GM21528 (cell line): ENCODE data around the gene ZNF208.
"Not testable (repeated sequence)": the region's sequence is repeated elsewhere in the genome, so short reads cannot be mapped to it uniquely, and the experiment has no call there.

Experiments used
- ATAC-seq: cut with Tn5 transposase; IDR thresholded peaks from one replicate; pipeline ENCODE4 v1.9.1; 2021; ENCODE audit warnings: mild to moderate bottlenecking, moderate library complexity; ENCODE audit not compliant: unreplicated experiment, low FRiP score

ZNF208 gene

GRCh38 chr19:22010437-22011143 is at the start of gene ZNF208:
Gene ZNF208 (minus strand): TSS chr19:22010943. CDS start chr19:22010794, 149 bp downstream.
- not testable (repeated sequence) for ATAC-seq

GRCh38 chr19:22052644-22053013 is 41.9 kb upstream of the ZNF208 start:
- peak; percentile 33 for ATAC-seq

- ATAC-seq, result not testable (repeated sequence)
These were observed 30.4 kb upstream of the ZNF208 start for GRCh38 chr19:22041151-22041550.

DNA sequence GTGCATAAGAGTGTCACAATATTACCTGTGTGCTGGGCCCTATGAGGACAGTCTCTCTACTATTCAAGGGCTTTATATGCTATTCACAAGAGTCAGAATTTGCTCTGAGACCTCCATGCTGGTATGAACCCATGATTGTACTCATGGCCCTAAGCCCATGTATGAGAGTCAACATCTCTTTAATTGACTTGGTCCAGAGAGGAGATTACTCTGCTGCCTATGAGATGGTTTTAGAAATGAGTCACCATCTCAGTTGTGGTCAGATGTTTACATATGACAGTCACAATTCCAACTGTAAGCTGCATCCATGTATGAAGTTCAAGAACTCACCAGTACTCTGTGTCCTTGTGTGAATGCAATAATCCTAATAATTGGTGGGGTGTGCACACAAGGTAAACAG is 19.9 kb upstream of the ZNF208 start:
- ATAC-seq, result no peak

DNA sequence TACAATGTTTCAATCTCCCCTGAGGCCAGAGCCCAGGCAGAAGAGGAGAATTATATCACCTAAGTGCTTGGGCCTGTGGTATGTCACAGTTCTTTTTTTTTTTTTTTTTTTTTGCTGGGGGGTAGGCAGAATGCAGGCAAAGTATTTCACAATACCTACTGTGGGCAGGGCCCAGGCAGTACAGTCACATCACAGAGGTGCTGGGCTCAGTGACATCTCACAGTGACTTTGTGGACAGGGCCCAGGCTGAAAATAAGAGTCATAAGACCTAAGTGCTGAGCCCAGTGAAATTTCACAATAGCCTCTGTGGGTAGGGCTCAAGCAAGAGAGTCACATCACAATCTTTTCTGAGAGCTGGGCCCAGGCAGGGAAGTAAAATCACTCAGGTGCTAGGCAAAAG is 15.9 kb upstream of the ZNF208 start:
- no peak for ATAC-seq

GRCh38 chr19:22025539-22025938 is 14.8 kb upstream of the ZNF208 start:
- ATAC-seq, result not testable (repeated sequence)

- ATAC-seq, result no peak
These were observed 40.3 kb downstream of the ZNF208 start for GRCh38 chr19:21970466-21970865.

DNA sequence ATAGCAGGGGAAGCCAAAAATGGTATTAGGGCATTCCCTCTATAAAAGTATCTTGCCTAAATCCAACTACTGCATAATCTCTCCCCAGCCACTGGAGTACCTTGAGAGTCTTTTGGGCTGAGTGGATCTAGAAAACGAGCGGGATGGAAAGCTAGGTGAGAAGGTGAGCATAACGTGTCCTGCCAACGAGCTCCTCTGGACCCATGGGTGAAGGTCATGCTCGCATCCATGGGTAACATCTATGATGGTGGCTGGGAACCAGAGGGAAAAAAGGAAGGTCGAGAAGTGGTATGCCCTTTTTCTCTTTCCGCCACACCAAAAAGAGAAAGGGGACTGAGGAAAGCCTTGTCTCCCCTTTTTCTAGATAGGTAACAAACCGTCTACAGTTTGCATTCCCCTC is 63.0 kb downstream of the ZNF208 start:
- no peak for ATAC-seq

GRCh38 chr19:21940684-21941083 is 70.1 kb downstream of the ZNF208 start:
- ATAC-seq, result no peak

DNA sequence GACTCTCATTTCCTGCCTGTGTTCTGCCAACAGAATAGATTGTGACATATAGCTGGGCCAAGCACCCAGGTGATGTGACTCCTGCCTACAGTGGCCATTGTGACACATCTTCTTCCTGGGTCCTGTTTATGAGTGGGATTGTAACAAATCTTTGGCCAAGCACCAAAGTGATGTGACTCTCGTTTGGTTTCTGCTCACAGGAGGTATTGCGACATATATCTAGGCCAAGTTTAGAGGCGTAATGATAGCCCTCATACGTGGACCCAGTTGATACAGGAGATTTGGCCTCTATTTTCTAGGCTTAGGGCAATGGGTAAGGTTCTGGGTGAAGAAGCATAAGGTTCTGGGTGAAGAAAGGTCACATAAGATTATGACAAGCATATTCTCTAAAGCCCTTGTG is 76.2 kb downstream of the ZNF208 start:
- no peak for ATAC-seq

DNA sequence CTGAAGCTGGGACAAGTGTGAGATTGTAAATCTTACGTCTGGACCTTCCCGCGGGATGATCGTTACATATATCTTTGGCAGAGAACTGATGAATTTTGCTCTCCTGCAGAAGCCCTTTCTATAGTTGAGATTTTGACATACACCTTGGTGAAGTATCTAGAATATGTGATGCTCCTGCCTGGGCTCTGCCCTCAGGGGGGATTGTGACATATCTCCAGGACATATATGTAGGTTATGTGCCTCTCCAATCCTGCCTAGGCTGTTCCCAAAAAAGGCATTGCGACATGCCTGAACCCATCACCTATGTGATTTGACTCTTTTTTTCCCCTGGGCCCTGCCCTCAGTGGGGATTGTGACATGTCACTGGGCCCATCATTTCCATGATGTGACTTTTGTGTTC is 76.6 kb downstream of the ZNF208 start:
- no peak for ATAC-seq

DNA sequence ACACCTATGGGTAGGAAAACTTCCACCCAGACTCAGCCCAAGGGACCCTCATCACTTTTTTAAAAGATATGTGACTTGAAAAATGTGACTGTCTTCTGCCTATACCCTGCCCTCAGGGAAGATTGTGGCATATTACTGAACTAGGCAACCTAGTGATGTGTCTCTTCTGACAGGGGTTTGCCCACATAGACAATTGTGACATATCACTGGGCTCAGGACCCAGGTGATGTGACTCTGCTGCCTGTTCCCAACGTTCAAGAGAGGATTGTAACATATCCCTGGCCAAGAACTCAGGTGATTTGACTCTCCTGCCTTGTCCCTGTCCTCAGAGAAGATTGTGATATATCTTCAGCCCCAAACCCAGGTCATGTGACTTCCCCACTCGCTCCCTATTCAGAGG is 88.5 kb downstream of the ZNF208 start:
- ATAC-seq, result no peak

GRCh38 chr19:21921691-21922180 is 89.0 kb downstream of the ZNF208 start:
- no peak for ATAC-seq

GRCh38 chr19:21915411-21915810 is 95.3 kb downstream of the ZNF208 start:
- ATAC-seq, result no peak

- ATAC-seq, result no peak
These were observed 98.1 kb downstream of the ZNF208 start for GRCh38 chr19:21912654-21913053.

DNA sequence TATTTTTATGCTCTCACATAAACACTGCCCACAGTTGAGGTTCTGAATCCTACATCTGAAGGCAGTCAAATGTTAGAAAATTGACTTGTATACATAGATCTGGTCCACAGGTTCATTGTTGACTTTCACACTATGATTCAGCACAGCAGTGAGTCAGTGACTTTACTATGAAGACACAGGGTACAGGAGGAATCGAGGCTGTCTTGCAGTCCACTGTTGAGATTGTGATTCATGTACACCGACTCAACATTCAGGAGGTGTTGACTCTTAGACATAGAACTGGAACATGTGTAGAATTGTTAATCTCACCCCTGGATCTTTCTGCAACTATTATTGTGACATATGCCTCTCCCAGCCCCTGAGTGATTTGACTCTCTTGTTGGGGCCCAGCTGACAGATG is 100.4 kb downstream of the ZNF208 start:
- no peak for ATAC-seq

DNA sequence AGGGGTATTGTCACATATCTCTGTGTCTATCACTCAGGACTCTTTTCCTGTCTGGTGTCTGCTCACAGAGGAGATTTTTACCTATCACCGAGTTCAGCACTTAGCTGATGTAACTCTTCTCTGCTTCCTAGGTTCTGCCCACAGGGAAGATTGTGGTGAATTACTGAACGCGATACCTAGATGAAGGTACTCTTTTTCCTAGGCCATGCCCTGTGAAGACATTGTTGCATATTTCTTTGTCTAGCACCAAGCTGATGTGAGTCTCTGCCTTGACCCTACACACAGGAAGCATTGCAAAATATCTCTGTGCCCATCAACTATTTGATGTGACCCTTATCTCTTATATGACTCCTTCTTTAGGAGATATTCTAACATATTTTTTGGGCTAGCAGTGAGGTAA is 102.7 kb downstream of the ZNF208 start:
- ATAC-seq, result no peak

GRCh38 chr19:21907516-21907915 is 103.2 kb downstream of the ZNF208 start:
- ATAC-seq, result no peak

DNA sequence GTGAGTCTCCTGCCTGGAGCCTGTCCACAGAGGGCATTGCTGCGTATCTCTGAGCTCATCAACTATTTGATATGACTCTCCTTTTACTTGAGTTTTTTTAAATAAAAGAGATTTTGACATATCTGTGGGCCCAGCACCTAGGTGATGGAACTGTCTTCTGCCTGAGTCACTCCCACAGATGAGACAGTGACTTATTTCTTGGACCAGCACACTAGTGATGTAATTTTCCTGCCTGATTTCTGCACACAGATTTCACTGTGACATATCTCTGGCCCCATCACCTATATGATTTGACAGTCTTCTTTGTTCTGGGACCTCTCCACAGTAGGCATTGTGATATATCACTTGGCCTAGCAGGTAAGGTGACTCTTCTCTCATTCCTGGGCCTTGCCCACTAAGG is 108.2 kb downstream of the ZNF208 start:
- ATAC-seq, result no peak

- ATAC-seq, result no peak
These were observed 108.9 kb downstream of the ZNF208 start for GRCh38 chr19:21901861-21902260.

GRCh38 chr19:21900401-21900800 is 110.3 kb downstream of the ZNF208 start:
- ATAC-seq, result no peak

GRCh38 chr19:21891086-21891485 is 119.7 kb downstream of the ZNF208 start:
- no peak for ATAC-seq

DNA sequence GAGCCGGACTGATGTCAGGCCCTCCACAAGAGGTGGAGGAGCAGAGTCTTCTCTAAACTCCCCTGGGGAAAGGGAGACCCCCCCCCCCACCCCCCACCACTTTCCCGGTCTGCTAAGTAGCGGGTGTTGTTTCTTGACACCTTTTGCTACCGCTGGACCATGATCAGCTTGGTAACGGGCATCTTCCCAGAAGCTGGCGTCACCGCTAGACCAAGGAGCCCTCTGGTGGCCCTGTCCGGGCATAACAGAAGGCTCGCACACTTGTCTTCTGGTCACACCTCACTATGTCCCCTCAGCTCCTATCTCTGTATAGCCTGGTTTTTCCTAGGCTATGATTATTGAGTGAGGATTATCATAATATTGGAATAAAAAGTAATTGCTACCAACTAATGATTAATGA is 120.7 kb downstream of the ZNF208 start:
- not testable (repeated sequence) for ATAC-seq
